NCI-H128 (cell line): ENCODE results near the gene HTR2C.

ENCODE experiments used
- DNase-seq: peaks from one replicate; lab custom pipeline; 2025; ENCODE audit not compliant: unreplicated experiment; lab: John Stamatoyannopoulos, UW

The HTR2C gene

DNA sequence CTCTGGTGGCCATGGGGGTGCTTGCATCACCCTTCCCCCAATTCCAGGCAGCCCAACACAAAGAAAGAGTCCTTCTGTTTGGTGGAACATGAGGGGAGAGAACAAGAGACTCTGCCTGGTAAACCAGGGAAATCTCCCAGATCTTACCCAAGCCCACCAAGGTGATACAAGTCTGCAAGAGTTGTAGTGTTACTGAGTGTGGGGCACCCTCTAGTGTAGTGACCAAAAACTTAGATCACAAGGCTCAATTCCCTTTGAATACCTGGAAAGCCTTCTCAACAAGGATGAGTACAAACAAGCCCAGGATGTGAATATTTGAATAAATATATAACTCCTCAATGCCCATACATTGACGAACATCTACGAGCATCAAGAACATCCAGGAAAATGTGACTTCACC is 368.8 kb downstream of the HTR2C start:
- no peak for DNase-seq
